ENCODE measurements around the gene STARD4. TPM values are rescaled to one million over a fixed set of nuclear protein-coding genes. Genes with fewer than 3 reads are reported as not detected.
A peak's percentile ranks its signal among the peaks of the same experiment; 100 is the strongest.

Gene STARD4
- total RNA-seq, 1 experiment from 2014 or later = 43.4 TPM

DNA sequence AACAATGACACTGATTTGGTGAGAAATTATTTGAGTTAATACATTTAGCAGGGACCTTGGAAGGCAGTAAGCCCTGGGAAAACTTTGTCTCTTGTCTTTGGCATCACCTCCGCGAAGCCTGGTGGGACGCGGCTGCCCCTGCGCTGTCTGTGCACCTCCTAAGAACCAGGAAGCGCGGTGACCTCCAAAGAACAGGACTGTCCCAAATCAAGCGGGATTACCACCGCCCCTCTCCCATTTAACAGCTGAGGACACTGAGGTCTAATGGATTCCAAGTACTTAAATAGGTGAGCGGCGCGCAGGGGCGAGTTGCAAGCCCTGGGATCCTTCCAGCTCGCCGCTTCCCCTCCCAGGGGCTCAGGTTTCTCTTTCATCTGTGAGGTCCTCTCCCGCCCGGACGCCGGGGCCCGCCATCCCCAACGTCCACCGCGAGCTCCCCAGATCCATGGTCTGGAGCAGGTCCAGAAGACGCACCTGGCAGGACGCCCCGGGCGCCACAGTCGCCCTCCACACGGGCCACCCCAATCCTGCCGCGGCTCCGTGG is 432 bp downstream of the STARD4 start:
- Histone ChIP-seq H3K4me3 (ENCODE audit: low read depth, low read length, poor library complexity, severe bottlenecking) (peak overlapping the region; percentile 95), H3K27ac (ENCODE audit: low read depth, low read length, poor library complexity, severe bottlenecking) (peak overlapping the region; percentile 94), H3K4me1 (ENCODE audit: insufficient read depth, low read length, poor library complexity, severe bottlenecking) (peaks cover 28% of the 10 kb centered on the region), H3K9me3 (ENCODE audit: low read depth, low read length, poor library complexity, severe bottlenecking) (no peaks in the 10 kb centered on the region), H3K36me3 (ENCODE audit: insufficient read depth, low read length, poor library complexity, severe bottlenecking) (no peaks in the 10 kb centered on the region), H3K27me3 (replicated peaks; ENCODE audit: insufficient read depth, low read depth, low read length, poor library complexity) (no peaks in the 10 kb centered on the region)
- DNase-seq (ENCODE audit: low spot score) = peak; percentile 23
- BruUV-seq (replicated peaks) = no TSS peak
- CTCF ChIA-PET = no interaction called here
- POLR2A ChIA-PET (ENCODE audit: low non-redundant PET) = no interaction called here
- TF ChIP-seq CTCF (conservative IDR thresholded peaks at IDR 0.05; ENCODE audit: low read depth, low read length) (no peak), EZH2 (IDR thresholded peaks at IDR 0.05; ENCODE audit: borderline replicate concordance, low read depth, low read length, poor library complexity, severe bottlenecking) (no peak)
- intact Hi-C loops (cut with micrococcal nuclease; ENCODE audit: unreplicated experiment) = loop anchor here (5.0 kb wide), 1 partner anchor 245 kb away; the partner anchor contains the start of gene NREP

GRCh38 chr5:111511174-111511830 is 1.0 kb downstream of the STARD4 start:
- H3K4me3 ChIP-seq (ENCODE audit: low read depth, low read length, poor library complexity, severe bottlenecking) = peak overlapping the region; percentile 95
- peaks cover 28% of the 10 kb centered on the region for H3K4me1 ChIP-seq (ENCODE audit: insufficient read depth, low read length, poor library complexity, severe bottlenecking)
- no peaks in the 10 kb centered on the region for H3K27me3 ChIP-seq (replicated peaks; ENCODE audit: insufficient read depth, low read depth, low read length, poor library complexity)
- H3K36me3 ChIP-seq (ENCODE audit: insufficient read depth, low read length, poor library complexity, severe bottlenecking) = no peaks in the 10 kb centered on the region
- peak overlapping the region; percentile 94 for H3K27ac ChIP-seq (ENCODE audit: low read depth, low read length, poor library complexity, severe bottlenecking)
- BruUV-seq (replicated peaks) = TSS peak; percentile 51
- intact Hi-C loops (cut with micrococcal nuclease; ENCODE audit: unreplicated experiment) = loop anchor here (5.0 kb wide), 1 partner anchor 246 kb away; the partner anchor contains the start of gene NREP
- no peaks in the 10 kb centered on the region for H3K9me3 ChIP-seq (ENCODE audit: low read depth, low read length, poor library complexity, severe bottlenecking)
- TF ChIP-seq EZH2 (IDR thresholded peaks at IDR 0.05; ENCODE audit: borderline replicate concordance, low read depth, low read length, poor library complexity, severe bottlenecking) (no peak), CTCF (conservative IDR thresholded peaks at IDR 0.05; ENCODE audit: low read depth, low read length) (no peak)
- ChIA-PET CTCF (interaction anchor here (0.6 kb wide), 1 partner anchor 302 kb away, joined by 3 read pairs; no protein-coding TSS in a partner anchor), POLR2A (ENCODE audit: low non-redundant PET) (no interaction called here)
- peak; percentile 12 for DNase-seq (ENCODE audit: low spot score)

- no TSS peak for BruUV-seq (replicated peaks)
- no peak for DNase-seq (ENCODE audit: low spot score)
- H3K4me1 ChIP-seq (ENCODE audit: insufficient read depth, low read length, poor library complexity, severe bottlenecking) = peaks cover 25% of the 10 kb centered on the region
- CTCF ChIA-PET = no interaction called here
- no peak overlapping the region for H3K27ac ChIP-seq (ENCODE audit: low read depth, low read length, poor library complexity, severe bottlenecking)
- TF ChIP-seq CTCF (conservative IDR thresholded peaks at IDR 0.05; ENCODE audit: low read depth, low read length) = no peak
- no peak for TF ChIP-seq EZH2 (IDR thresholded peaks at IDR 0.05; ENCODE audit: borderline replicate concordance, low read depth, low read length, poor library complexity, severe bottlenecking)
- POLR2A ChIA-PET (ENCODE audit: low non-redundant PET) = no interaction called here
- H3K4me3 ChIP-seq (ENCODE audit: low read depth, low read length, poor library complexity, severe bottlenecking) = no peak overlapping the region
- H3K36me3 ChIP-seq (ENCODE audit: insufficient read depth, low read length, poor library complexity, severe bottlenecking) = peaks cover 12% of the 10 kb centered on the region
- intact Hi-C loops (cut with micrococcal nuclease; ENCODE audit: unreplicated experiment) = no loop called here
- no peaks in the 10 kb centered on the region for H3K9me3 ChIP-seq (ENCODE audit: low read depth, low read length, poor library complexity, severe bottlenecking)
- no peaks in the 10 kb centered on the region for H3K27me3 ChIP-seq (replicated peaks; ENCODE audit: insufficient read depth, low read depth, low read length, poor library complexity)
Measured at GRCh38 chr5:111509119-111509518, 3.2 kb downstream of the STARD4 start.

Measured in A673 (cell line).